ENCODE results near the gene KCNQ1.

The KCNQ1 gene

GRCh38 chr11:2572491-2573239 lies 127.9 kb downstream of the KCNQ1 start:
- H3K27me3 ChIP-seq = no peaks in the 10 kb centered on the region
- 0 out of 22 replicates have a peak overlapping the region, but pooled peaks of 1 of the 11 experiments have one; percentile 5 for H3K27ac ChIP-seq
- H3K36me3 ChIP-seq = peaks cover 0 to 23% (median 0%) of the 10 kb centered on the region in 11 experiments; a peak in 3 of 22 replicates
- peak overlapping the region in 3 of 11 experiments; percentile 54 to 68 (median 62); a peak in 1 of 22 replicates for H3K4me2 ChIP-seq
- no peak for TF ChIP-seq Cebpa-rat (IDR thresholded peaks at IDR 0.05)
- peaks cover 41 to 75% (median 59%) of the 10 kb centered on the region in 10 experiments for H3K4me1 ChIP-seq
- H4K20me1 ChIP-seq = peaks cover 0 to 17% (median 0%) of the 10 kb centered on the region in 11 experiments; a peak in 2 of 22 replicates
- no peak overlapping the region for H3K9ac ChIP-seq
- peaks cover 0 to 12% (median 0%) of the 10 kb centered on the region in 11 experiments; a peak in 7 of 22 replicates for H3K9me3 ChIP-seq (replicated peaks in 1 of 11)
- no peak overlapping the region for H3K4me3 ChIP-seq

- H3K9me3 ChIP-seq (replicated peaks in 1 of 11) = peaks cover 0 to 12% (median 0%) of the 10 kb centered on the region in 11 experiments; a peak in 7 of 22 replicates
- peak overlapping the region in 5 of 11 experiments; percentile 27 to 44 (median 29); a peak in 3 of 22 replicates for H3K9ac ChIP-seq
- H3K27ac ChIP-seq = peak overlapping the region in 7 of 11 experiments; percentile 23 to 58 (median 53); a peak in 10 of 22 replicates
- peaks cover 41 to 81% (median 66%) of the 10 kb centered on the region in 10 experiments for H3K4me1 ChIP-seq
- H3K4me3 ChIP-seq = no peak overlapping the region
- H3K36me3 ChIP-seq = peaks cover 0 to 23% (median 0%) of the 10 kb centered on the region in 11 experiments; a peak in 3 of 22 replicates
- no peaks in the 10 kb centered on the region for H3K27me3 ChIP-seq
- no peak for TF ChIP-seq Cebpa-rat (IDR thresholded peaks at IDR 0.05)
- peak overlapping the region; percentile 37 to 73 (median 58); a peak in 20 of 22 replicates for H3K4me2 ChIP-seq
- H4K20me1 ChIP-seq = peaks cover 0 to 17% (median 0%) of the 10 kb centered on the region in 11 experiments; a peak in 2 of 22 replicates
These were observed 128.6 kb downstream of the KCNQ1 start for GRCh38 chr11:2573240-2574042.

- Histone ChIP-seq H3K4me3 (no peak overlapping the region), H3K27me3 (no peaks in the 10 kb centered on the region), H3K4me1 (peaks cover 40 to 79% (median 62%) of the 10 kb centered on the region in 10 experiments), H3K36me3 (peaks cover 0 to 23% (median 0%) of the 10 kb centered on the region in 11 experiments; a peak in 3 of 22 replicates), H4K20me1 (peaks cover 0 to 17% (median 0%) of the 10 kb centered on the region in 11 experiments; a peak in 2 of 22 replicates), H3K9ac (peak overlapping the region in 6 of 11 experiments; percentile 27 to 44 (median 32); a peak in 3 of 22 replicates), H3K27ac (peak overlapping the region in 10 of 11 experiments; percentile 19 to 58 (median 50); a peak in 16 of 22 replicates), H3K9me3 (replicated peaks in 1 of 11) (peaks cover 0 to 12% (median 0%) of the 10 kb centered on the region in 11 experiments; a peak in 7 of 22 replicates), H3K4me2 (peak overlapping the region; percentile 51 to 73 (median 59); a peak in 21 of 22 replicates)
- TF ChIP-seq Cebpa-rat (IDR thresholded peaks at IDR 0.05) = no peak
These were observed 129.3 kb downstream of the KCNQ1 start for GRCh38 chr11:2574043-2574552.

GRCh38 chr11:2574553-2575535 lies 130.0 kb downstream of the KCNQ1 start:
- peaks cover 37 to 73% (median 55%) of the 10 kb centered on the region in 10 experiments for H3K4me1 ChIP-seq
- H3K27me3 ChIP-seq = no peaks in the 10 kb centered on the region
- H3K27ac ChIP-seq = peak overlapping the region; percentile 11 to 58 (median 49); a peak in 19 of 22 replicates

GRCh38 chr11:2575591-2576051 lies 130.8 kb downstream of the KCNQ1 start:
- Histone ChIP-seq H3K4me3 (no peak overlapping the region), H3K36me3 (peaks cover 0 to 23% (median 0%) of the 10 kb centered on the region in 11 experiments; a peak in 3 of 22 replicates), H4K20me1 (peaks cover 0 to 18% (median 0%) of the 10 kb centered on the region in 11 experiments; a peak in 2 of 22 replicates), H3K4me1 (peaks cover 30 to 65% (median 47%) of the 10 kb centered on the region in 10 experiments), H3K9ac (peak overlapping the region in 2 of 11 experiments; percentile 15 to 24; a peak in 1 of 22 replicates), H3K9me3 (replicated peaks in 1 of 11) (peaks cover 0 to 7% (median 0%) of the 10 kb centered on the region in 11 experiments; a peak in 7 of 22 replicates), H3K27me3 (no peaks in the 10 kb centered on the region), H3K27ac (peak overlapping the region in 2 of 11 experiments; percentile 56 to 58; a peak in 4 of 22 replicates), H3K4me2 (peak overlapping the region in 6 of 11 experiments; percentile 57 to 73 (median 64); a peak in 5 of 22 replicates)
- TF ChIP-seq Cebpa-rat (IDR thresholded peaks at IDR 0.05) = no peak

More at GRCh38 chr11:2574553-2575535, 130.0 kb downstream of the KCNQ1 start:
- Histone ChIP-seq H3K4me3 (no peak overlapping the region), H3K36me3 (peaks cover 0 to 23% (median 0%) of the 10 kb centered on the region in 11 experiments; a peak in 3 of 22 replicates), H3K9ac (peak overlapping the region in 8 of 11 experiments; percentile 9 to 41 (median 26); a peak in 5 of 22 replicates), H4K20me1 (peaks cover 0 to 17% (median 0%) of the 10 kb centered on the region in 11 experiments; a peak in 2 of 22 replicates), H3K9me3 (replicated peaks in 1 of 11) (peaks cover 0 to 12% (median 0%) of the 10 kb centered on the region in 11 experiments; a peak in 7 of 22 replicates), H3K4me2 (peak overlapping the region; percentile 51 to 73 (median 59))
- no peak for TF ChIP-seq Cebpa-rat (IDR thresholded peaks at IDR 0.05)

GRCh38 chr11:2576111-2576510 lies 131.3 kb downstream of the KCNQ1 start:
- Histone ChIP-seq H4K20me1 (peaks cover 0 to 22% (median 0%) of the 10 kb centered on the region in 11 experiments; a peak in 2 of 22 replicates), H3K4me3 (no peak overlapping the region), H3K36me3 (peaks cover 0 to 19% (median 0%) of the 10 kb centered on the region in 11 experiments; a peak in 3 of 22 replicates), H3K4me2 (no peak overlapping the region), H3K9me3 (replicated peaks in 1 of 11) (peaks cover 0 to 2% (median 0%) of the 10 kb centered on the region in 11 experiments; a peak in 3 of 22 replicates), H3K4me1 (peaks cover 30 to 65% (median 47%) of the 10 kb centered on the region in 10 experiments), H3K27me3 (no peaks in the 10 kb centered on the region), H3K27ac (no peak overlapping the region), H3K9ac (no peak overlapping the region)
- no peak for TF ChIP-seq Cebpa-rat (IDR thresholded peaks at IDR 0.05)

- H4K20me1 ChIP-seq = peaks cover 0 to 27% (median 0%) of the 10 kb centered on the region in 11 experiments; a peak in 2 of 22 replicates
- TF ChIP-seq Cebpa-rat (IDR thresholded peaks at IDR 0.05) = no peak
- peaks cover 30 to 68% (median 51%) of the 10 kb centered on the region in 10 experiments for H3K4me1 ChIP-seq
- peaks cover 0 to 19% (median 0%) of the 10 kb centered on the region in 11 experiments; a peak in 3 of 22 replicates for H3K36me3 ChIP-seq
- no peak overlapping the region for H3K4me3 ChIP-seq
- no peaks in the 10 kb centered on the region for H3K27me3 ChIP-seq
- H3K9ac ChIP-seq = no peak overlapping the region
- H3K27ac ChIP-seq = no peak overlapping the region
- H3K9me3 ChIP-seq (replicated peaks in 1 of 11) = no peaks in the 10 kb centered on the region
- peak overlapping the region in 1 of 11 experiments; percentile 50; a peak in 1 of 22 replicates for H3K4me2 ChIP-seq
These were observed 131.7 kb downstream of the KCNQ1 start for GRCh38 chr11:2576549-2576948.
